Tibial nerve (tissue), 4 donors: Measurements from ENCODE around the gene TAP2.

ENCODE experiments used
- CTCF ChIP-seq, 5 experiments: fragments of 200-600 bp in 3 of 5; fragments of 450-650 bp in 2 of 5; sonication (generic) in 3 of 5; IDR thresholded peaks; one replicate each; pipeline ENCODE4 v1.5.1; 2016 to 2019; ENCODE audit warnings: antibody characterized with exemption in 5 of 5, mild to moderate bottlenecking in 3 of 5, moderate library complexity in 2 of 5
- EP300 ChIP-seq, 2 donors: sonication (generic); formaldehyde crosslinking; IDR thresholded peaks; one replicate each; pipeline ENCODE4 v1.6.1; 2017; ENCODE audit warnings: antibody characterized with exemption in 2 of 2, mild to moderate bottlenecking in 1 of 2
- POLR2A ChIP-seq, 2 donors: fragments of 450-650 bp; IDR thresholded peaks; one replicate each; pipeline ENCODE4 v1.6.1; 2017; ENCODE audit warnings: antibody characterized with exemption in 2 of 2, mild to moderate bottlenecking in 2 of 2, moderate library complexity in 2 of 2

DNA sequence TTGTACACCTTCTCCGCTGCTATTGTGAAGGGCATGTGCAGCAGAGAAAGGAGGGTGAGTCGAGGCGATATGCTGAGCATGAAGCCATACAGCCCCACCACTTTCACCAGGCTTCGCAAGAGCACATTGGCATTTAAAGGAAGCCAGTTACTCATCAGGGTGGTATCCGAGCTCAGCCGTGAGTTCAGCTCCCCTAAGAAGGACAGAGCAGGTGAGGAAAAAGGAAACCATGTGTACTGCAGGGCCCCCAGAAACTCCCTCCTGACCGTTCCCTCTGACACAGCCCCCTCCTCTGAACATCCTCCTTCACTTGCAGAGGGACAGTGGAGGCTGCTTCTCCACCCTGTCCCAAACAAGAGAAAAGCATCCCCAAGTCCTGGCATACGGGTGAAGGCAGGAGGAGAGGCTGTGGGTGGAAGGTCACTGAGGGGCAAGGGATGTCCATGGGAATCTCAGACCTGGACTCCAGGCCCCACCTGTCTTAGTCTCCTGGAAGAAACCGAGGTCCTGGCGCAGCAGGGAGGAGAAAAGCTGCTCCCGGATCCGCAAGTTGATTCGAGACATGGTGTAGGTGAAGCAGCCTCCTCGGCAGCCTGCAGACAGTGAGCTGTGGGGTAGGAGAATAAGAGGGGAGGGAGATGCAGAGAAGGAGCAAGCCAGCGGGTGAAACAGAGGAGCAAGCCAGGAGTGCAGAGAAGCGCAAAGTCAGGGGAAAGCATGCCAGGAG, 3.2 kb downstream of the TAP2 start:
- TF ChIP-seq POLR2A (IDR thresholded peaks at IDR 0.05) (no peak), CTCF (IDR thresholded peaks at IDR 0.05) (no peak), EP300 (IDR thresholded peaks at IDR 0.05) (no peak)
